HEK293 (cell line): Measurements from ENCODE around the gene DDOST.

Experiments
- CTCF ChIP-seq: fragments of 450-650 bp; formaldehyde crosslinking; IDR thresholded peaks from 2 replicates; pipeline ENCODE4 v1.5.1; 2016; ENCODE audit warnings: missing biosample characterization, missing genetic modification characterization
- KLF9 ChIP-seq: fragments of 450-650 bp; formaldehyde crosslinking; IDR thresholded peaks from 2 replicates; pipeline ENCODE4 v1.5.1; 2016; ENCODE audit warnings: missing biosample characterization, missing genetic modification characterization, low read depth
- ZBTB1 ChIP-seq: fragments of 450-650 bp; formaldehyde crosslinking; IDR thresholded peaks from 2 replicates; pipeline ENCODE4 v1.5.1; 2016; ENCODE audit warnings: missing biosample characterization, missing genetic modification characterization
- ZNF2 ChIP-seq: fragments of 450-650 bp; formaldehyde crosslinking; IDR thresholded peaks from 2 replicates; pipeline ENCODE4 v1.5.1; 2016; ENCODE audit warnings: missing biosample characterization, missing genetic modification characterization
- ZNF26 ChIP-seq: fragments of 450-650 bp; formaldehyde crosslinking; IDR thresholded peaks from 2 replicates; pipeline ENCODE4 v1.5.1; 2016; ENCODE audit warnings: missing biosample characterization, missing genetic modification characterization
- ZNF416 ChIP-seq: fragments of 450-650 bp; formaldehyde crosslinking; IDR thresholded peaks from 2 replicates; pipeline ENCODE4 v1.5.1; 2016; ENCODE audit warnings: missing biosample characterization, missing genetic modification characterization
- ZNF747 ChIP-seq: fragments of 450-650 bp; formaldehyde crosslinking; IDR thresholded peaks from 2 replicates; pipeline ENCODE4 v1.5.1; 2016; ENCODE audit warnings: missing biosample characterization, missing genetic modification characterization

GRCh38 chr1:20663365-20663764, 2.2 kb upstream of the DDOST start:
- TF ChIP-seq ZBTB1 (tag by site-specific recombination) (no peak), ZNF2 (no peak), CTCF (tag by site-specific recombination) (no peak), KLF9 (tag by site-specific recombination) (no peak), ZNF747 (tag by site-specific recombination) (no peak), ZNF26 (tag by site-specific recombination) (no peak), ZNF416 (tag by site-specific recombination) (no peak)
